ENCODE results near the gene FES.

DNA sequence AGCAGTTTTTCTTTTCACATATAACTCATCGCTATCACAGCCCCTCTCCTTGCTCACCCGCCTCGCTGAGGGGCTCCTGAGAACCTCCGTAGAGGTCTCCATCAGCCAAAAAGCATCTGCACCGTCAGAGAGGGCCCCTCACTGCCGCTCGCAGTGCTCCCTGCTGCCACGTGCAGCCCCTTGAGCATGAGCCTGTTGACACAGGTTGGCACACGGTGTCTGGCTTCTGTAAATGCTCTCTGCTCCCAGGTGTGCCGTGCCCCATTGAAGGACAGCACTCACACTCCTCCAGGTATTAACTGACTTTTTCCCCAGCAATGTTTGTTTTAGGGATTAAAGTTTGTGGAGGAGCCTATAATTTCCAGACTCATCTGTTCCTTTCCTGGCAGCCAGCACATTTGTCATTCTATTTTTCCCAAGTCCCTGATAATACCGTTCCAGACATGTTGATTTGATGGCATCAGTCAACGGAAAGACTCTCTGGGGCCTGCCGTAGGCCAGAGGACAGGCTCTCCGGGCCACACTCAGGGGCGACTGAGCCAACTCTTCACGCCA, 18.1 kb upstream of the FES start:
- TF ChIP-seq, protein P1, sequence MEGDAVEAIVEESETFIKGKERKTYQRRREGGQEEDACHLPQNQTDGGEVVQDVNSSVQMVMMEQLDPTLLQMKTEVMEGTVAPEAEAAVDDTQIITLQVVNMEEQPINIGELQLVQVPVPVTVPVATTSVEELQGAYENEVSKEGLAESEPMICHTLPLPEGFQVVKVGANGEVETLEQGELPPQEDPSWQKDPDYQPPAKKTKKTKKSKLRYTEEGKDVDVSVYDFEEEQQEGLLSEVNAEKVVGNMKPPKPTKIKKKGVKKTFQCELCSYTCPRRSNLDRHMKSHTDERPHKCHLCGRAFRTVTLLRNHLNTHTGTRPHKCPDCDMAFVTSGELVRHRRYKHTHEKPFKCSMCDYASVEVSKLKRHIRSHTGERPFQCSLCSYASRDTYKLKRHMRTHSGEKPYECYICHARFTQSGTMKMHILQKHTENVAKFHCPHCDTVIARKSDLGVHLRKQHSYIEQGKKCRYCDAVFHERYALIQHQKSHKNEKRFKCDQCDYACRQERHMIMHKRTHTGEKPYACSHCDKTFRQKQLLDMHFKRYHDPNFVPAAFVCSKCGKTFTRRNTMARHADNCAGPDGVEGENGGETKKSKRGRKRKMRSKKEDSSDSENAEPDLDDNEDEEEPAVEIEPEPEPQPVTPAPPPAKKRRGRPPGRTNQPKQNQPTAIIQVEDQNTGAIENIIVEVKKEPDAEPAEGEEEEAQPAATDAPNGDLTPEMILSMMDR (IDR thresholded peaks at IDR 0.05): no peak
- TF ChIP-seq POLR2AphosphoS5 (IDR thresholded peaks at IDR 0.05): no peak
